D721Med (cell line): ENCODE measurements around the gene FOSL1.
"Not testable (repeated sequence)": the region's sequence is repeated elsewhere in the genome, so short reads cannot be mapped to it uniquely, and the experiment has no call there.

ENCODE experiments used
- DNase-seq: peaks from one replicate; pipeline ENCODE4 v3.0.0; 2011; ENCODE audit warnings: low spot score; ENCODE audit not compliant: insufficient read length
- FAIRE-seq: peaks from 2 replicates; lab custom pipeline; 2011; peaks lifted over from hg19 to GRCh38; lab: Jason Lieb, UNC
- CTCF ChIP-seq: IDR thresholded peaks from 2 replicates; pipeline ENCODE4 v1.5.1; 2012; ENCODE audit warnings: mild to moderate bottlenecking, control low read depth; ENCODE audit not compliant: insufficient read depth; ENCODE audit errors: missing control alignments

Gene FOSL1

GRCh38 chr11:65851811-65852507 lies 48.2 kb downstream of the FOSL1 start:
- DNase-seq (no peak), FAIRE-seq (no peak)
- TF ChIP-seq CTCF, result no peak

GRCh38 chr11:65851083-65851579 lies 49.1 kb downstream of the FOSL1 start:
- DNase-seq (no peak), FAIRE-seq (no peak)
- peak; percentile 31 for TF ChIP-seq CTCF

GRCh38 chr11:65850217-65851082 lies 49.7 kb downstream of the FOSL1 start:
- FAIRE-seq, result no peak
- no peak for DNase-seq
- TF ChIP-seq CTCF, result no peak

- no peak for TF ChIP-seq CTCF
- DNase-seq (no peak), FAIRE-seq (no peak)
Observed at GRCh38 chr11:65849771-65850216, 50.4 kb downstream of the FOSL1 start.

- DNase-seq, result no peak
- no peak for TF ChIP-seq CTCF
- FAIRE-seq, result no peak
Observed at GRCh38 chr11:65849366-65849765, 50.8 kb downstream of the FOSL1 start.

- not testable (repeated sequence) for DNase-seq, FAIRE-seq
Observed at GRCh38 chr11:65848693-65849092, 51.5 kb downstream of the FOSL1 start.

GRCh38 chr11:65847746-65848145 lies 52.4 kb downstream of the FOSL1 start:
- no peak for TF ChIP-seq CTCF
- FAIRE-seq (no peak), DNase-seq (no peak)
